ENCODE data around the gene TIAM1.

The TIAM1 gene

DNA sequence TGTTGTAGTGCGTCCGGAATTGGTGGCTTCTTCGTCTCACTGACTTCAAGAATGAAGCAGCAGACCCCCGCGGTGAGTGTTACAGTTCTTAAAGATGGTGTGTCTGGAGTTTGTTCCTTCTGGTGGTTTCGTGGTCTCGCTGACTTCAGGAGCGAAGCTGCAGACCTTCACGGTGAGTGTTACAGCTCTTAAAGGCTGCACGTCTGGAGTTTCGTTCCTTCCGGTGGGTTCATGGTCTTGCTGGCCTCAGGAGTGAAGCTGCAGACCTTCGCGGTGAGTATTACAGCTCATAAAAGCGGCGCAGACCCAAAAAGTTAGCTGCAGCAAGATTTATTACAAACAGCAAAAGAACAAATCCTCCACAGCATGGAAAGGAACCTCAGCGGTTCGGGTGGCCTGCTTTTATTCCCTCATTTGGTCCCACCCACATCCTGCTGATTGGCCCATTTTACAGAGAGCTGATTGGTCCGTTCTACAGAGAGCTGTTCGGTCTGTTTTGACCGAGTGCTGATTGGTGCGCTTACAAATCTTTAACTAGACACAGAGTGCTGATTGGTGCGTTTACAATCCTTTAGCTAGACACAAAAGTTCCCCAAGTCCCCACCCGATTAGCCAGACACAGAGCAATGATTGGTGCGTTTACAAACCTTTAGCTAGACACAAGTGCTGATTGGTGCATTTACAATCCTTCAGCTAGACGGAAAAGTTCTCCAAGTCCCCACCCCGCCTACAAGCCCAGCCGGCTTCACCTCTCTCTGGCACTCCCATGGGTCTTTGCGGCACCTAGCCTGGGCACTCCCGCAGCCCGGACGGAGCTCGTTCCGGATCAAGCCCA lies 256.2 kb downstream of the TIAM1 start:
- no peak for DNase-seq (ENCODE audit: low read depth)

DNA sequence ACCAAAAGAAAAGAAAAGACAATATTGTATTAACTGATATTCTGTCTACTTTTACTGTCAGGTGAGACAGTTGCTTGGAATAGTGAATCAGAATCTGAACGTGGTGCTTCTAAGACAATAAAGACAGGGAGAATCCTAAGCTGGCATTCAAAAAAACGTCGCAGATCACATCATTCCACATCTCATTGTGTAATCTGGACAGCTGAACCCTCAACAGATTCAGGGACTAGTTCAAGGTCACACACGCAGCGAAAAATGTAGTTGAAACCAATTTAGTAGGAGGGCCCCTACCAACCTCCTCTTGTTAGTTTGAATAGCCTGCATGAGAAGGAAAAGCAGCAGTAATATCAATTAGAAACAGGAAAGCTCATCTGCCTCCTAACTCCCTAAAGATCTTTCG lies 259.4 kb downstream of the TIAM1 start:
- no peak for DNase-seq (ENCODE audit: low read depth)

DNA sequence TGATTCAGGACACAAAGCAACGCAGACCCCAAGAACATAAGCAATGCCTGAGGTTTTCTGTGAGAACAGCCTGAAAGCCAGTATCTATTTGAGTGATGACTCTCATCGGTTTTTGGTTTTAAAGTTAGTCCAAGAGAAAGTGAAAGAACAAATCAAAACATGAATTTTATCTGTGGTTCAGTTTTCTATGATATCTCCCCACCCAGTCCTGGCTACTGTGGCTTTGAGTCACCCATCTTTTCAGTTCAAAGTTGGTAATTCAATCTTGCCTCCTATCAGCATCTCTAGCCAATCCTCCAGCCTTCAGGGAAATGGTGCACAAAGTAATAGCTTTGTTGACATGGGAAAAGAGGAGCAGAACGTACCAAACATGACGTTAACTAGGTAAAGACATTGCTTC lies 265.3 kb downstream of the TIAM1 start:
- DNase-seq (ENCODE audit: low read depth): no peak

DNA sequence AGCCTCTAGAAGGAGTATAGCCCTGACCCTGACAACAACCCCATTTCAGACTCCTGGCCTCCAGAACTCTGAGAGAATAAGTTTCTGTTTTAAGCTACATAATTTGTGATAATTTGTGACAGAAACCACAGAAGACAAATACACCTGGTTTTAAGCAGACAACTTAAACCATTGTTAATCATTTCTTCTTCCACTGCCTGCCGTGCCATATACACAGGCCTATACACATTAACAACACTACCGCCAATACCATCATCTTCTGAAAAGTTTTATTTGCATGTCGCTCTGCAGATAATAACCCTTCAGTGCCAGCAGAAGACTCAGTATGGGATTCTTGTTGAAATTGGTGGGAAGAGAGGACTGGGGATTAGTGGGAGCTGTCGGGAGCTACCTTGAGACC lies 265.8 kb downstream of the TIAM1 start:
- DNase-seq (ENCODE audit: low read depth): no peak

DNA sequence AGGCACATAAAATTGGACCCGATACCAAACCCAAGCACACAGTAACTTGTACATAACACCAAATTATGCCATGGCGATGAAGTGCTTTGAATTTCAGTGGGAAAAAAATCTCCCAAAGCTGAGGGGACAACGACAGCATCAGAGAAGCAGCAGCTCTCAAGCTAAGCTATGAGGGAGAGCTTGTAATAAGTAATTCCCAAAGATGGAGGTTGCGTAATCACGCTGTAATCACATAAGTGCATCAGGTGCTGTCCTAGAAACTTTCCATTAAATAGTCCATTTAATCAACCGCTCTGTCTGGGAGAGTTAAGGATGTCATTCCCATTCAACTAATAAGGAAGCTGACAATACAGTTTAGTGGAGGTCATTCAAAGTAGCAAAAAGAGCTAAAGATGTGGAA lies 268.2 kb downstream of the TIAM1 start:
- DNase-seq (ENCODE audit: low read depth): no peak

DNA sequence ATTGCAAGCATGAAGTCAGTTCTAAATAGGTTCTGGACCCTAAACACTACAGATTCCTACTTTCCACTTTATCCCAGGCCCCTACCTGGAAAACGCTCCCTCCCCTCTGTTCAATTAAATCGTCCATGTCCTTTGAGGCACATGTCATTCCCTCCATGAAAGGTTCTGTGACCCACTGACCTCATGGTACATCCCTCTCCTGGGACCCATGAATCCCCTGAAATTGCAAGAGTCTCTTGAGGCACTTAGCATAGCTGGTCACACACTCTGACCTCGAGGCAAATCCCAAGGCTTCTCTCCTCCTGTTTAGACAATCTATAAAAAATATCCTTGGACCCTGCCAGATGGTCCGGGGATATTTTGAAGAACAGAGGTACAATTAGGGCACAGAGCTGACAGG lies 271.5 kb downstream of the TIAM1 start:
- DNase-seq (ENCODE audit: low read depth): no peak
